NB4 (cell line): ENCODE data around the gene NRXN3.

Experiments
- DNase-seq: peaks from one replicate; pipeline ENCODE4 v3.0.0; 2010; ENCODE audit warnings: low read depth
- H3K4me3 ChIP-seq: one replicate; pipeline ENCODE4 v1.5.1; 2011; ENCODE audit warnings: mild to moderate bottlenecking, low read depth, low read length, moderate library complexity
- CTCF ChIP-seq: IDR thresholded peaks from one replicate; pipeline ENCODE4 v1.5.1; 2012; ENCODE audit warnings: low read depth, low read length
- MAX ChIP-seq: IDR thresholded peaks from 2 replicates; pipeline ENCODE4 v1.6.1; 2011; ENCODE audit warnings: low read depth, low read length
- MYC ChIP-seq: IDR thresholded peaks from 2 replicates; pipeline ENCODE4 v1.6.1; 2011; ENCODE audit warnings: low read depth, low read length
- POLR2A ChIP-seq: IDR thresholded peaks from 2 replicates; pipeline ENCODE4 v1.6.1; 2011; ENCODE audit warnings: mild to moderate bottlenecking; ENCODE audit not compliant: insufficient read length; ENCODE audit errors: extremely low read depth

The NRXN3 gene

GRCh38 chr14:78698991-78699390 lies 528.8 kb downstream of the NRXN3 start:
- no peak for DNase-seq
- no peak overlapping the region for H3K4me3 ChIP-seq
- TF ChIP-seq POLR2A = no peak
- no peak for TF ChIP-seq CTCF
- no peak for TF ChIP-seq MYC
- no peak for TF ChIP-seq MAX

GRCh38 chr14:78700236-78700635 lies 530.1 kb downstream of the NRXN3 start:
- H3K4me3 ChIP-seq = no peak overlapping the region
- TF ChIP-seq MAX (no peak), POLR2A (no peak), CTCF (no peak), MYC (no peak)
- DNase-seq = peak; percentile 4

GRCh38 chr14:78701246-78701645 lies 531.1 kb downstream of the NRXN3 start:
- H3K4me3 ChIP-seq = no peak overlapping the region
- no peak for DNase-seq
- TF ChIP-seq MAX = no peak
- no peak for TF ChIP-seq MYC
- TF ChIP-seq POLR2A = no peak
- TF ChIP-seq CTCF = no peak

GRCh38 chr14:78704965-78705364 lies 534.8 kb downstream of the NRXN3 start:
- TF ChIP-seq POLR2A (no peak), MYC (no peak), MAX (no peak), CTCF (no peak)

GRCh38 chr14:78705989-78706388 lies 535.8 kb downstream of the NRXN3 start:
- no peak for DNase-seq
- TF ChIP-seq MYC (no peak), POLR2A (no peak), MAX (no peak), CTCF (no peak)
- no peak overlapping the region for H3K4me3 ChIP-seq

More at GRCh38 chr14:78704965-78705364, 534.8 kb downstream of the NRXN3 start:
- no peak overlapping the region for H3K4me3 ChIP-seq
- DNase-seq = no peak
